Stimulated activated CD8-positive, alpha-beta memory T cell treated with anti-CD3 and anti-CD28 coated beads, Interleukin-7, amount 100 ng/mL, for 4 hours (primary cell): Measurements from ENCODE around the gene CDKL2.
"Not testable (repeated sequence)": the region's sequence is repeated elsewhere in the genome, so short reads cannot be mapped to it uniquely, and the experiment has no call there.

Experiments
- DNase-seq, 2 donors: peaks; one replicate each; pipeline ENCODE4 v3.0.0-alpha.2; 2020; ENCODE audit warnings: low read depth in 2 of 2

Gene CDKL2

DNA sequence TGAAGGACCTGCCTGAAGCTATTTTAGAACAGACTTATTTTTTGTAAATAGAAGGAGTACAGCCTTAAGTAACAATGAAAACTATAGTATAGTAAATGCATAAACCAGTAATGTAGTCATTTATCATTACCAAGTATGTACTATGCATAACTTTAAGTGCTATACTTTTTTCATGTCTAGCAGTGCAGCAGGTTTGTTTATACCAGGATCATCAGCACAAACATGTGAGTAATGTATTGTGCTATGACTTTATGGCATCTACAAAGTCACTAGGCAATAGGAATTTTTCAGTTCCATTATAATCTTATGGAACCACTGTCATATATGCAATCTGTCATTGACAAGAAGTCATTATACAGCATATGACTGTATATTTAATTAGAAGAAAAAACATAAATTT, 77.9 kb downstream of the CDKL2 start:
- DNase-seq = no peak

- DNase-seq = no peak
Observed at GRCh38 chr4:75549019-75549418, 81.3 kb downstream of the CDKL2 start.

GRCh38 chr4:75547647-75548387, 82.5 kb downstream of the CDKL2 start:
- DNase-seq = no peak

DNA sequence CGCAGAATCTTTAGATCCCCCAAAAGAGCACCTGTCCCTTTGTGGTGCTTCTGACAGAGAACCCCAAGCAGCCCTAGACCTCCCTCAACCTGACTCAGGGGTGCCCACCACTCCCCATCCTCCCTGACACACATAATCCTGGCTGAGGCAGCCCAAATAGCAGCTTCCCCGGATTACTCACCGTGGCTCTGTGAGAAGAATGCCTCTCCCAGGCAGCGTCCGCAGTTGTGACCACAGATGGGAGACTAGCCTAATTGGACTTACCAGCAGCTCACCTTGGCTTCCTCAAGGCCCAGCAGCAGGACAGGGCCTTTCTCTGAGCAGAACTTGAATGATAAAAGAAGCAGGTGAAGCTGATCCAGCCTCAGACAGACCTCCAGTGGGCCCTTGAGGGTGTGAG, 84.8 kb downstream of the CDKL2 start:
- no peak for DNase-seq

DNA sequence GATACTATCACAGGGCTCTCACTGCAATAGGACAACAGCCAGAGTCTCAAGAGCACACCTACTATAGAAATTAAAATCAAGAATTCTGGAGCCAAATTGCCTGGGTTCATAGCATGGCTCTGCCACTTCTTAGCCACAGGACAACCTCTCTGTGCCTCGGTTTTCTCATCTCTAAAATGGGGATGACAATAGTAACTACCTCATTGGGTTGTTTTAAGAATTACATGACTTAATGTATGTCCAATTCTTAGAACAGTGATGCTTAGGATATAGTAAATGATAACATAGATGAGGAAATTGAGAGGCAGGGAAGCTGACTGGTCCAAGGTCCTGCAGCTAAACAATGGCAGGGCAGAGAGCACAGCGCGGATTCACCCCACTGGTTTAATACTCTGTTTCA, 85.5 kb downstream of the CDKL2 start:
- no peak for DNase-seq

DNA sequence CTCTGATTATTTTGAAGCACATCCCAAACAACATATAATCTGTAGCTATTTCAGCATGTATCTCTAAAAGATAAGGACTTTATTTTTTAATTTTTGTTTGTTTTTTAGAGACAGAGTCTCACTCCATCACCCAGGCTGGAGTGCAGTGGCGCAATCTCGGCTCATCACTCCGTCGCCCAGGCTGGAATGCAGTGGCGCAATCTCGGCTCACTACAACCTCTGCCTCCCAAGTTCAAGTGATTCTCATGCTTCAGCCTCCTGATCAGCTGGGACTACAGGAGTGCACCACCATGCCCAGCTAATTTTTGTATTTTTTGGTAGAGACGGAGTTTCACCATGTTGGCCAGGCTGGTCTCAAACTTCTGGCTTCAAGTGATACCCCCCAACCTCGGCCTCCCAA, 86.1 kb downstream of the CDKL2 start:
- DNase-seq = not testable (repeated sequence)

DNA sequence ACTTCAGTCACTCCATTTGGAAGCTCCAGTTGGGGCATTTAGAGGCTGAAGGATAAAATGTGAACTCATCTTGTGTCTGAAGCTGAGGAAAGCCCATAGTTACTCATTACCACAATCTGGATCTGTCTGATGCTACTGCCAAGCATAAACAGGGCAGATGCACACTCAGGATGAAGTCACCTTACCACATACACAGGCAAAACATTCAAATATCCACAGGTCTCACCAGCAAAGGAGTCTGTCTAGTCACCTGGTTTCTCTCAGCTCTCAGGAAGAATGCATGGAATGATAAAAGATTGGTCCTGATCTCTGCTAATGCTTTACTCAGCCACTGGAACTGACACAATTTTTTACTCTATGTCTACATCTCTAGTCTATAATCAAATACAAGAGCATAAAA, 87.5 kb downstream of the CDKL2 start:
- no peak for DNase-seq

DNA sequence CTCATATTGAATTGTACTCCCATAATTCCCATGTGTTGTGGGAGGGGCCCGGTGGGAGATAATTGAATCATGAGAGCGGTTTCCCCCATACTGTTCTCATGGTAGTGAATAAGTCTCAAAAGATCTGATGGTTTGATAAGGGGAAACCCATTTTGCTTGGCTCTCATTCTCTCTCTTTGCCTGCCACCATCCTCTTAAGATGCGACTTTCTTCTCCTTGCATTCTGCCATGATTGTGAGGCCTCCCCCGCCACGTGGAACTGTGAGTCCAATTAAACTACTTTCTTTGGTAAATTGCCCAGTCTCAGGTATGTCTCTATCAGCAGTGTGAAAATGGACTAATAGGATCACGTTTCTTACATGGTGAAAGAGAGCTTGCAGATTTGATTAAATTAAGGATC, 93.0 kb downstream of the CDKL2 start:
- not testable (repeated sequence) for DNase-seq

- DNase-seq = not testable (repeated sequence)
Observed at GRCh38 chr4:75533926-75534325, 96.4 kb downstream of the CDKL2 start.

DNA sequence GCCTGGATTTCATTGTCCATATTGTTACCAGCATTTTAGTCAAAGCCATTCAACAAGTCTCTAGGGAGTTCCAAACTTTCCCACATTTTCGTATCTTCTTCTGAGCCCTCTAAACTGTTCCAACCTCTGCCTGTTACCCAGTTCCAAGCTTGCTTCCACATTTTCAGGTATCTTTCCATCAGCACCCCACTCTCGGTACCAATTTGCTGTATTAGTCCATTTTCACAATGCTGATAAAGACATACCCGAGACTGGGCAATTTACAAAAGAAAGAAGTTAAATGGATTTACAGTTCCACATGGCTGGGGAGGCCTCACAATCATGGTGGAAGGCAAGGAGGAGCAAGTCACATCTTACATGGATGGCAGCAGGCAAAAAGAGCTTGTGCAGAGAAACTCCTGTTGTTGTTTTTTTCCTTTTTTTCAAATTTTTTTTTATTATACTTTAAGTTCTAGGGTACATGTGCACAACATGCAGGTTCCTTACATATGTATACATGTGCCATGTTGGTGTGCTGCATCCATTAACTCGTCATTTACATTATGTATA, 96.9 kb downstream of the CDKL2 start:
- not testable (repeated sequence) for DNase-seq

DNA sequence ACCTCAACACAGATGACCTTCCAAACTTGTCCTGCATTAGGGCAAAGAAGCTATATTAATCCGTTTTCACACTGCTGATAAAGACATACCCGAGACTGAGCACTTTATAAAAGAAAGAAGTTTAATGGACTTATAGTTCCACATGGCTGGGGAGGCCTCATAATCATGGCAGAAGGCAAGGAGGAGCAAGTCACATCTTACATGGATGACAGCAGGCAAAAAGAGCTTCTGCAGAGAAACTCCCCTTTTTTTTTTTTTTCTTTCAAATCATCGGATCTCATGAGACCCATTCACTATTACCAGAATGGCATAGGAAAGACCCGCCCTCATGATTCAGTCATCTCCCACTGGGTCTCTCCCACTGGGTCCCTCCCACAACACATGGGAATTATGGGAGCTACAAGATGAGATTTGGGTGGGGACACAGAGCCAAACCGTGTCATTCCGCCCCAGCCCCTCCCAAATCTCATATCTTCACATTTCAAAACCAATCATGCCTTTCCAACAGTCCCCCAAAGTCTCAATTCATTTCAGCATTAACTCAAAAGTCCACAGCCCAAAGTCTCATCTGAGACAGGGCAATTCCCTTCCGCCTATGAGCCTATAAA, 98.7 kb downstream of the CDKL2 start:
- DNase-seq = not testable (repeated sequence)

GRCh38 chr4:75530556-75531322, 99.6 kb downstream of the CDKL2 start:
- DNase-seq = no peak
